Adrenal gland (tissue), 5 donors: ENCODE results near the gene STIM2.

Experiments used
- POLR2A ChIP-seq, 2 donors: fragments of 450-650 bp; IDR thresholded peaks; one replicate each; pipeline ENCODE4 v1.6.1; 2017; ENCODE audit warnings: antibody characterized with exemption in 2 of 2, mild to moderate bottlenecking in 2 of 2, moderate library complexity in 1 of 2
- TF ChIP-seq, protein P1 (sequence below), 6 experiments: fragments of 450-650 bp in 4 of 6; fragments of 200-600 bp in 2 of 6; sonication (generic) in 1 of 6; IDR thresholded peaks; 1 replicate in 5 of 6; 2 replicates in 1 of 6; pipeline versions ENCODE4 v1.5.1 to v1.8.0; 2016 to 2021; ENCODE audit warnings: antibody characterized with exemption in 6 of 6, mild to moderate bottlenecking in 2 of 6, moderate library complexity in 1 of 6
- donor health status: DM: no; HTN: no; CAD: no.

DNA sequence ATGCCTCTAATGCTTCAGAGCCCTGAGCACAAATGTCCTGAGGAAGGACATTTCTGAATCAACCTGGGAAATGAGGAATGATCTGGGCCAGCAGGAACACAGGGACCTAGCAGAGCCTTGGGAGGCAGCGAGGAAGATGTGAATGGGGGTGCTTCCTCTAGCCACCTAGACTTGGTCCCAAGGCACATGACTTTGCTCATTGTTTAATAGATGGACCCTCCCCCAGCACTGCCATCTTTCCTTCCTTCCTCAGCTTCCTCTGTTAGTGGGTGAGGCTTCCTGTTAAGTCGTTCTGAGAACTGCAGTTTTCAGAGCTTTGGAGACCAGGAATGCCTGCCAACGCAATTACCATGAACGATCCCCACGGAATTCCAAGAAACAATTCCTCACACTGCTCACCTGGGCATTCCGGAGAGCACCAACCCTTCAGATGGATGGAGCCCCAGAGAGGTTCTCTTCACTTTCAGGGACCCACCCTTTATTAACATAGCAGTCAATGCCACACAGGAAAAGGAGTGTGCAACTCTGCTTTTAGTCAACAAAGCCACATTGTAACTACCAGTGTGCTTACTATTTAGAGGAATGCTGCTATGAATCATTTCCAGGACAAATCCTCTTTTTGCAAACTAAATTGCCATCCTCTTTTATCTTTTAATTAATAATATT lies 48.5 kb upstream of the STIM2 start:
- TF ChIP-seq, protein P1, sequence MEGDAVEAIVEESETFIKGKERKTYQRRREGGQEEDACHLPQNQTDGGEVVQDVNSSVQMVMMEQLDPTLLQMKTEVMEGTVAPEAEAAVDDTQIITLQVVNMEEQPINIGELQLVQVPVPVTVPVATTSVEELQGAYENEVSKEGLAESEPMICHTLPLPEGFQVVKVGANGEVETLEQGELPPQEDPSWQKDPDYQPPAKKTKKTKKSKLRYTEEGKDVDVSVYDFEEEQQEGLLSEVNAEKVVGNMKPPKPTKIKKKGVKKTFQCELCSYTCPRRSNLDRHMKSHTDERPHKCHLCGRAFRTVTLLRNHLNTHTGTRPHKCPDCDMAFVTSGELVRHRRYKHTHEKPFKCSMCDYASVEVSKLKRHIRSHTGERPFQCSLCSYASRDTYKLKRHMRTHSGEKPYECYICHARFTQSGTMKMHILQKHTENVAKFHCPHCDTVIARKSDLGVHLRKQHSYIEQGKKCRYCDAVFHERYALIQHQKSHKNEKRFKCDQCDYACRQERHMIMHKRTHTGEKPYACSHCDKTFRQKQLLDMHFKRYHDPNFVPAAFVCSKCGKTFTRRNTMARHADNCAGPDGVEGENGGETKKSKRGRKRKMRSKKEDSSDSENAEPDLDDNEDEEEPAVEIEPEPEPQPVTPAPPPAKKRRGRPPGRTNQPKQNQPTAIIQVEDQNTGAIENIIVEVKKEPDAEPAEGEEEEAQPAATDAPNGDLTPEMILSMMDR (IDR thresholded peaks at IDR 0.05), result no peak
- TF ChIP-seq POLR2A (IDR thresholded peaks at IDR 0.05), result no peak
